ENCODE results near the gene MR1.

- TF ChIP-seq ZBTB33 (IDR thresholded peaks at IDR 0.05; ENCODE audit: borderline replicate concordance, low read depth) (no peak), RCOR1 (IDR thresholded peaks at IDR 0.05; ENCODE audit: low read length) (no peak), MAX (IDR thresholded peaks at IDR 0.05; ENCODE audit: low read depth) (no peak), CTCF (IDR thresholded peaks at IDR 0.05) (no peak), RAD21 (IDR thresholded peaks at IDR 0.05; ENCODE audit: low read length) (no peak), EZH2phosphoT487 (IDR thresholded peaks at IDR 0.05; ENCODE audit: borderline replicate concordance, low read depth) (no peak), NRF1 (IDR thresholded peaks at IDR 0.05; ENCODE audit: low read depth, low read length) (no peak), YY1 (IDR thresholded peaks at IDR 0.05; ENCODE audit: low read depth) (no peak), POLR2AphosphoS5 (IDR thresholded peaks at IDR 0.05; ENCODE audit: low read depth, low read length) (no peak), REST (IDR thresholded peaks at IDR 0.05; ENCODE audit: low read depth, low read length) (no peak), RFX5 (IDR thresholded peaks at IDR 0.05; ENCODE audit: low read length) (no peak), JUND (IDR thresholded peaks at IDR 0.05) (no peak), CHD2 (IDR thresholded peaks at IDR 0.05; ENCODE audit: low read length, partially characterized antibody) (no peak)
Measured at GRCh38 chr1:181001091-181001780, 32.5 kb upstream of the MR1 start.

All from SK-N-SH (cell line).